NCI-H1092 treated with DMSO at 0.1 percent for 48 hours (cell line): ENCODE results near the gene FAM20B.

Source experiments
- DNase-seq: peaks from one replicate; lab custom pipeline; 2025; lab: John Stamatoyannopoulos, UW

FAM20B gene

DNA sequence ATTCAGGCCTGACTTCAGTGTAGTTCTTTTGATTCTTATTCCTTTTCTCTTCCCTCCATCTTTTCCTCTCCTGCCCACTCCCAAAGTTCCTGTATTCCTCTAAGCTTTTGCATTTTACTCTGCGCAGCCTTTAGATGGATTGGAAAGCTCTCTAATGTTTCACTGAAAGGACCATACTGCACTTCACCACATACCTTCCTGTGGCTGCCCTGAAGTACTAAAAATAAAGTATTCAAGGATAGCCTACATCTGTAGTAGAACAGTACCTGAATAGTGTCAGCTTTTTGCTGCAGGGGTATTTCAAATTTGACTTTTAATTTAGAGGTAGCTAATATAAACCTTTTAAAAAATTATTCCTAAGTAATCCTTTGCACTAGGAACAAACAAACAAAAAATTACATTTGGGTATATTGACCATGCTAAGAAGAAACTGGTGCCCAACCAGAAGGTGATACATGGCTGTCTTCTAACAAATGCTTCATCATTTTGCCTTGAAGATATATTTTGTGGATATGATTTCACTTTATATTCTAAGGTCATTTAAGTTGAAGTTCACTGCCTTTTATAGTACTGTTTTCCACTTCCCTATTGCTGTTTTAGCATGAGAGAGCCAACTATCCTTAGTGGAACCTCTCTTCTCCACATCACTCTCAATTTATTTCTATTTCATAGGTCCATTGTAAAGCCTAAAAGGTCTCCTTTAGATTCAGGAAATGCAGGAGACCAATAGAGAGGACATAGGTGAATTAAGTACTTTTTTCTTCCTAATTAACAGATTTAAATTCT, 22.8 kb downstream of the FAM20B start:
- DNase-seq = no peak

- DNase-seq = no peak
These were observed 27.1 kb downstream of the FAM20B start for GRCh38 chr1:179052776-179053175.

DNA sequence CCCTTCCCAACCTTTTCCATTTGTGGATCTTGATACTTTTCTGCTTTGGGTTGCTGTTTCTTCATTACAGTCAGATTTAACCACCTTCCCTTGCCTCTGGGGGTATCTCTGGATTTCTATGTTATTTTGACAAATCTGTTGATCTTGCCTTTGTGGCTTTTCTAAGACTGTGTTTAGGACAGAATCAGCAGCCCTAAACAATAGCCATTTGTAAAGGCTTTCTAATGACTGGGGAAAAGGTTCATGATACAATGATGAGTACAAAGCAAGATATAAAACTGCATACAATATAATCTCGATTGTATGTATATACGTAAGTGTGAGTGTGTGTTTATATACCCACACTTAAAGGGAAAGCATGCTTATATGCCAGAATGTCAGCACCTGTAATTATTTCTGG, 27.8 kb downstream of the FAM20B start:
- DNase-seq = no peak

GRCh38 chr1:179055937-179056336, 30.2 kb downstream of the FAM20B start:
- no peak for DNase-seq

DNA sequence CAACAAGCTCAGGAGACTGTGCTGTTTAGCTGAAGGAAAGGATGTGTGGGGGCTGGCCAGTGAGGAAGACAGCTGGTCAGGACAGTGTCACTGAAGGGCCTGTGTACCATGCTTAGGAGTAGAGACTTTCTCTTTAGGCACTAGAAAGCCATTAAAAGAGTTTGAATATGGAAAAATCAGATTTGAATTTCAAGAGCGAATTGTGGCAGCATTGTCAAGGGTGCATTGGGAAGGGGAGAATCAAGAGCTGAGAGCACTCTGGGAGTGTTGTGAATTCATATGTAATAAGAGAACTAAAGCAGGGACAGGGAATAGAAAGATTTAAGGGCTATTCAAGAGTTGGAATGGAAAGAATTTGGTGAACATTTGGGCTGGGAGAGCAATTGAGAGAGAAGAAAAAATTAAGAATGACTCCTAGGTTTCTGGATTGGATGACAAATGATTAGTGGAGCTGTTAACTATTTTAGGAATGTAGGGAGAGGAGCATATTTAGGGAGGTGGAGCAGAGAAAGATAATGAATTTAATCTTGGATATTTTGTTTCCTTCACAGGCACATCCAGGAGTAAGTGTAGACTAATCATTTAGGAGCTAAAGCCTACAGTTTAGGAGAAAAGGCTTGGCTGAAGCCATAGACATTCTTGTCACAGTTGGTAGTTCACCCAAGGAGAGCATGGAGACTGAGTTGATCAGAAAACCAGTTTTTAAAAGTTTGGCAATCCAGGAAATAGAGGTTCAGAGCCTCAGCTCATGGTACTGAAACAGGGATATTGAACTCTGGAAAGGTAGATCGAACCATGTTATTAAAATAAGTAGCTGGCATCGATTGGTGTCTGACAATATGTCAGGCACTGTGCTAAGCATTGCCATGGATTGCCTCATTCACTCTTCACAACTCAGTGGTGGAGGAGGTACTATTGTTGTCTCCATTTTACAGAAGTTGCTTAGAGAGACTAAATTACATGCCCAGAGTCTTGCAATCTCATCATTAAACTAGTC, 33.1 kb downstream of the FAM20B start:
- no peak for DNase-seq

GRCh38 chr1:179061360-179062282, 35.9 kb downstream of the FAM20B start:
- DNase-seq = no peak

- no peak for DNase-seq
These were observed 40.8 kb downstream of the FAM20B start for GRCh38 chr1:179066471-179066870.

DNA sequence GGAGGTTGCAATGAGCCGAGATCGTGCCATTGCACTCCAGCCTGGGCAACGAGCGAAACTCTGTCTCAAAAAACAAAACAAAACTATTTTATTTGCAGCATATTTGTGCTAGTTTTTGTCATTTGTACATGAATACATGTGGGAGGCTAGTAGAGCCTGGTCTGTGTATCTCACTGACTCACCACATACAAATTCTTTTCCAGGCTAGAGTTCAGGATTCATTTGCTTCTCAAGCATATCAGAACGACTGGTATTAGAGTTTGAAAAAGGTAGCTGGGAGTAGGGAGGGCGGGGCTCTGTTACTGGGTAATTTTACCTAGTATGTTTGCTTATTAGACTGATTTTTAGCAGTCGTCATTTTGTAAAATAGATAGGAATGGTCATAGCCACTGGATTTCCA, 51.7 kb downstream of the FAM20B start:
- no peak for DNase-seq

DNA sequence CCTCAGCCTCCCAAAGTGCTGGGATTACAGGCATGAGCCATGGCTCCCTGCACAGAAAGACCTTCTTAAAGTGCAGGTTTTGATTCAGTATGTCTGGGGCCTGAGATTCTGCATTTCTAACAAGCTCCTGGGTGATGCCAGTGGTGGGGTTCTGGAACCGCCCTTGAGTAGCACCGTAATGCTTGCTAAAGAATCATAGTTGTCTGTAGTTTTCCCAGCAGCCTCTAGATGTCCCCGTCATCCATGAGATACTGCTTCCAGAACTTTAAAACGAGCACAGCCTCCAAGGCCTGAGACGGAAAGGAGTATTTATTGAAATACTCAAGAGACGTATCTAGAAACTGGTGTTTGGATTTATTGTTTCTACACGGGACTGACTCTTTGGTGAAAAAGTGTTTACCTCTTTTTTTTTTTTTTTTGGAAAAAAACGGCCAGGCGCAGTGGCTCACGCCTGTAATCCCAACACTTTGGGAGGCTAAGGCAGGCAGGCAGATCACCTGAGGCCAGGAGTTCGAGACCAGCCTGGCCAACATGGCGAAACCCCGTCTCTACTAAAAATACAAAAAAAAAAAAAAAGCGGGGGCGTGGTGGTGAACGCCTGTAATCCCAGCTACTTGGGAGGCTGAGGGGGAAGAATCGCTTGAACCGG, 53.5 kb downstream of the FAM20B start:
- DNase-seq = peak; percentile 80

DNA sequence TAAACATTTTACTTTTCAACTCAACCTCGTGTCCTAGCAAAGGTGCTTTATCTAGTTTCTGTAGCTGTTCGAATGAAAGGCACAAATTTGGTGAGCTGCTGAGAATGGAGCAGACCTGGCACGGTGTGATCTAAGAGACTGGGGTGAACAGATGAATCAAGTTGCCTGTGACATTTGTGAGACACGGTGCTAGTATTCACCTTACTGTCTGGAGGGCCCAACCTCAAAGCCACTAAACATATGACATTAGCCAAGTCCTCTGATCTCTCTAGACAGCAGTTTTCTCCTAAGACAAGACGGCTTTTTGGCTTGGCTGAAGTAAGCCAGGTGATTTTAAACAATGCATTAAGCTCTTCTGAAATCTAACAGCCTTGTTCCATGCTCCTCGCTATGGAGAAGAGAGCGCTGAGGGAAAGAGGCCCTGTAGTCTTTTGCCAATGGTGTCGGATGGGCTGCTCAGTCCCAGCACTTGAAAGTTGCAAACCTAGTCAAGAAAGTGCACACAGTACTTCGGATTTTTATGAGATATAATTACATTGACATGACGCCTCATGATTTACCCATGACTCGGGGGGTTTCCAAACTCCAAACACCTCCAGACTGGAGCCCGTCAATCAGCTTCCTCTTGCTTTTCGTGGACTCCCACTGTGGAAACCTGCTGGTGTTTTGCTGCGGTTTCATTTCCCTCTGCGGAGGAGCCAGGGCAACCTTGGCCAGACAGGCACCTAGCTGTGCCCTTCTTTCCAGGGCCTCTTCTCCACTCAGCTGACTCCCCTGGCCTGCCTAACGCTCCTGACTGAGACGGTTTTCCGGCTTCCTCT, 55.4 kb downstream of the FAM20B start:
- no peak for DNase-seq

- peak; percentile 87 for DNase-seq
These were observed 56.1 kb downstream of the FAM20B start, which contains the start of gene TOR3A for GRCh38 chr1:179081687-179082332. TSS of gene TOR3A (plus strand) at chr1:179082070. CDS start at chr1:179082129, 59 bp downstream.

DNA sequence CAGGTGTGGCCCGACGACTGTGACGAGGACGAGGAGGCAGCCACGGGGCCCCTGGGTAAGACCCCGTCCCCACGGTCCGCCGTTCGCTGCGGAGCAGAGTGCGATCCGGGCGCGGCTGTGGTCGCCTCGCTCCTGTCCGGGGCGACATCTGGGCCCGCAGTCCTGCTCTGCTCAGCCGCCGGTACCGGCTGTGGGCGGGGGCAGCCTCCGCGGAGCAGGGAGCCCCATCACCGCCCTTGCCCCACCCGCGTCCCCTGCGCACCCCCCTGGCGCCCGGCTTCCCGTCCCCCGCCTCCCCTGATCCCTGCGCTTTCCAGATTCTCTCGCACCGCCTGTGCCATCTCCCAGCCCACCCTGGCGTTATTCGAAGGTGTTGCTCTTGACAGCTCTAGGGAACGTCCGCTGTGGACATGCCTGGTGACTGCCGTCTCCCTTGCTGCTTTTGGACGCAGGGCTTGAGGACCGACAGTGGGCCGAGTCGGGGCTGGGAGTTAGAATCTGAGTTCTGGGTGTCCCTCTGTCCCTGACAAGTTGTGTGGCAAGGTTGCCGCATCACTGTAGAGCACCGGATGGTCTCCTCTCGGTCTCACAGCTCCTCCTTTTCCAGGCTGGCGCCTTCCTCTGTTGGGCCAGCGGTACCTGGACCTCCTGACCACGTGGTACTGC, 56.8 kb downstream of the FAM20B start:
- DNase-seq = peak; percentile 52

GRCh38 chr1:179082999-179083335, 57.3 kb downstream of the FAM20B start:
- no peak for DNase-seq

DNA sequence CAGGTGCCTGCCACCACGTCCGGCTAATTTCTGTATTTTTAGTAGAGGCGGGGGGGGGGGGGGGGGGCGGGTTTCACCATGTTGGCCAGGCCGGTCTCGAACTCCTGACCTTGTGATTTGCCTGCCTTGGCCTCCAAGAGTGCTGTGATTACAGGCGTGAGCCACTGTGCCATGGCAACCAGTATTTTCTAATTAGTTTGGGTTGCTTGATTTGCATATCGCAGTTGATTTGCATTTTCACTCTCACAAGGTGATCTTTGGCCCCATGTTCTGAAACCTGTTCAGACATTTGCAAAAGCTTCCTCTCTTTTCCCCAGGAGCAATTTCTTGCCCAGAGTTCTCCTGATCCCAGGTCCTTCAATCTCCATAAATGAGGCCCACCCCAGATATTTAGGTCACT, 57.8 kb downstream of the FAM20B start:
- no peak for DNase-seq

- DNase-seq = no peak
These were observed 62.0 kb downstream of the FAM20B start for GRCh38 chr1:179087665-179088064.

DNA sequence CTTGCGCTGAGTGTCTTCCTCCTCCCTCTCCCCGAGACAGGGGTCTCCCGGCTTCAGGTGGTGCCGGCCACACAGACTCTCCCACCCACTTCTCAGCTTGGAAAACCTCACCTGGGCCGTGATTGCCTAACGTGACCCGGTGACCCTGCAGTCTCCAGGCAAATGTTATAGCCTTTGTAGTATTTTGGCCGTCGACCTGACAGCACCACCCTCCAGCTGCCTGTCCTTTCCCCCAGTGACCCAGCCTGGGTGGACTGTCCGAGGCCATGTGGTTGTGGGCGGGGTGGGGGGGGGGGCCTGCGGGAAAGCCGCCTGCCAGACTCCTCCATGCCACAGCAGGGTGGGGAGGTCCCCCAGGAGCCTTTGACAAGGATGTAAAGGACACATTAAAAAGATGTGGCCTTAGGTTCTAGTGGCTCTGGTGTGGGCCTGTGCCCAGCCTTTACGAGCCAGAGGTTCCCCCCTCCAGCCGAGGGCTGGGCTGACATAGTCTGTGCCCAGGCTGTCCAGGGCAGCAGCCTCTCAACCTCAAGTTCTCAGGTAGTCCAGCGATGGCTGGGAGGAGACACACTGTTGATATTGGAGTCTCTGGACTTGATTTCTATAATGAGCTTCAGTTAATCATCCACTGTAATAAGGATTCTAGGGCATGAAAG, 64.3 kb downstream of the FAM20B start:
- DNase-seq = no peak

GRCh38 chr1:179090522-179090921, 64.8 kb downstream of the FAM20B start:
- DNase-seq = no peak

GRCh38 chr1:179090923-179091322, 65.2 kb downstream of the FAM20B start:
- no peak for DNase-seq

- peak; percentile 3 for DNase-seq
These were observed 66.0 kb downstream of the FAM20B start for GRCh38 chr1:179091691-179092165.
